ENCODE results near the gene PLOD1. TPM values are rescaled to one million over a fixed set of nuclear protein-coding genes. Genes with fewer than 3 reads are reported as not detected.
A peak's percentile ranks its signal among the peaks of the same experiment; 100 is the strongest.

PLOD1 gene
- total and polyA plus RNA-seq, 2 donors (not counting 1 experiment from before 2014, with no cell fraction given) = 10.4 to 13.4 TPM

DNA sequence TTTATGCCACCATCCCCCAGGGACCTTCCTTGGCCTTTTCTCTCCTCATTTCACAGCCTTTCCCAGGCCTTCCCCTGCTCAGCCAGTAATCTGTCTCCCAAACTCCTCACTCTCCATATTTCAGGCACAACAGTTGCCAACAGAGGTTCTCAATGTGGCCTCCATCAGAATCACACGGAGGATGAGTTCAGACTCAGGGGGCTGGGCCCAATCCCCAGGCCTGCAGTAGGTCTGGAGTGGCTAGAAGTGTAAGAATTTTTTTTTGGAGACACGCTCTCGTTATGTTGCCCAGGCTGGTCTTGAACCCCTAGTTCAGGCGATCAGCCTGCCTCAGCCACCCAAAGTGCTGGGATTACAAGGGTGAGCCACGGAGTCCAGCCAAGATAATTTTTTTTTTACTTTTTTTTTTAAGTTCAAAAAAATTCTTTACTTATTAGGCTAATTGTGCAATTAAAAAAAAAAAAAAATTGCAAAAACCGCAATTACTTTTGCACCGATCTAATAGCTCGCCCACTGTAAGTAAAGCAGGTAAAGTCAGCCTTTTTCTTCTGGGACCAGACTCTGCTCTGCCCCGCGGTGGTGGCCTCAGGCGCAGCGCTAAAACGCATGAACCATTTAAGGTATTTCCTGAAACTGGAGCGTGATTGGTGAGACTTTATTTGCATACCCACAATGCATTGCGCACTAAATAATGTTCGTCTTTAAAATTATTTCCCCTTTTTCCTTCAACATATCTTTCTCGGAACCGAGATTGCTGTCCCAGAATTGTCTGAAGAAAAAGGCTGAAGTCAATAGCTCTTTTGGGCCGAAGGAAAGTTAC is 27.0 kb upstream of the PLOD1 start:
- Histone ChIP-seq H3K4me2 (replicated peaks; ENCODE audit: low read depth, low read length, poor library complexity, severe bottlenecking) (peak overlapping the region; percentile 84), H3K27me3 (replicated peaks in 1 of 4; ENCODE audit: control extremely low read depth in 1 of 4, control insufficient read depth in 3 of 4, insufficient read depth in 4 of 4, low read length in 3 of 4) (no peaks in the 10 kb centered on the region), H2AFZ (ENCODE audit: insufficient read depth, low read depth, low read length, poor library complexity, severe bottlenecking) (peak overlapping the region; percentile 57), H3K36me3 (replicated peaks in 1 of 2; ENCODE audit: control extremely low read depth in 1 of 2, control insufficient read depth in 1 of 2, extremely low read depth in 1 of 2, insufficient read depth in 2 of 2, low read length in 1 of 2) (no peaks in the 10 kb centered on the region), H4K20me1 (ENCODE audit: control insufficient read depth, insufficient read depth, low read length, poor library complexity, severe bottlenecking) (no peaks in the 10 kb centered on the region), H3K4me1 (ENCODE audit: control insufficient read depth in 2 of 2, insufficient read depth in 2 of 2, low read length in 2 of 2) (peaks cover 3 to 11% of the 10 kb centered on the region in 2 donors), H3K4me3 (ENCODE audit: control extremely low read depth in 1 of 5, extremely low read depth in 1 of 5, insufficient read depth in 1 of 5, low read depth in 2 of 5, low read length in 4 of 5) (peak overlapping the region; percentile 77 to 85 (median 83)), H3K9me3 (ENCODE audit: control extremely low read depth in 1 of 3, control insufficient read depth in 2 of 3, insufficient read depth in 1 of 3, low read length in 2 of 3) (no peaks in the 10 kb centered on the region), H3K27ac (ENCODE audit: low read length in 2 of 2) (peak overlapping the region; percentile 99 to 100), H3K9ac (ENCODE audit: low read length) (peak overlapping the region; percentile 98), H3K79me2 (ENCODE audit: control insufficient read depth, insufficient read depth, low read length) (peaks cover 3% of the 10 kb centered on the region)
- peak overlapping the region; percentile 95 for H3K4me3 Mint-ChIP-seq
- intact Hi-C loops (cut with micrococcal nuclease) = loop anchor here (1.0 to 10.0 kb wide), 7 partner anchors 19 to 895 kb away; partner anchors contain the start of genes FBXO2, FBXO44, KIAA2013 and PLOD1
- H3K9me3 Mint-ChIP-seq (ENCODE audit: insufficient read depth) = no peaks in the 10 kb centered on the region
- H3K4me1 Mint-ChIP-seq = peaks cover 28% of the 10 kb centered on the region
- H3K27ac Mint-ChIP-seq = peak overlapping the region; percentile 99
- peak; percentile 95 for DNase-seq
- 35% methylated on average over 5 of the region's 19 CpGs for WGBS (ENCODE audit: insufficient coverage)
- POLR2A ChIA-PET = interaction anchor here (0.6 to 4.2 kb wide), 27 partner anchors 12 to 645 kb away, joined by 3 to 54 read pairs (median 4); partner anchors contain the start of genes AGTRAP, CLCN6, KIAA2013 and MAD2L2
- no peaks in the 10 kb centered on the region for H3K27me3 Mint-ChIP-seq
- CTCF ChIA-PET = interaction anchor here (0.7 to 2.5 kb wide), 10 partner anchors 62 to 307 kb away, joined by 3 to 14 read pairs (median 4); partner anchors contain the start of gene MFN2
- TF ChIP-seq EZH2 (IDR thresholded peaks at IDR 0.05; ENCODE audit: borderline replicate concordance, insufficient read depth, low read depth, low read length, poor library complexity, severe bottlenecking) = no peak
- TF ChIP-seq, protein P1, sequence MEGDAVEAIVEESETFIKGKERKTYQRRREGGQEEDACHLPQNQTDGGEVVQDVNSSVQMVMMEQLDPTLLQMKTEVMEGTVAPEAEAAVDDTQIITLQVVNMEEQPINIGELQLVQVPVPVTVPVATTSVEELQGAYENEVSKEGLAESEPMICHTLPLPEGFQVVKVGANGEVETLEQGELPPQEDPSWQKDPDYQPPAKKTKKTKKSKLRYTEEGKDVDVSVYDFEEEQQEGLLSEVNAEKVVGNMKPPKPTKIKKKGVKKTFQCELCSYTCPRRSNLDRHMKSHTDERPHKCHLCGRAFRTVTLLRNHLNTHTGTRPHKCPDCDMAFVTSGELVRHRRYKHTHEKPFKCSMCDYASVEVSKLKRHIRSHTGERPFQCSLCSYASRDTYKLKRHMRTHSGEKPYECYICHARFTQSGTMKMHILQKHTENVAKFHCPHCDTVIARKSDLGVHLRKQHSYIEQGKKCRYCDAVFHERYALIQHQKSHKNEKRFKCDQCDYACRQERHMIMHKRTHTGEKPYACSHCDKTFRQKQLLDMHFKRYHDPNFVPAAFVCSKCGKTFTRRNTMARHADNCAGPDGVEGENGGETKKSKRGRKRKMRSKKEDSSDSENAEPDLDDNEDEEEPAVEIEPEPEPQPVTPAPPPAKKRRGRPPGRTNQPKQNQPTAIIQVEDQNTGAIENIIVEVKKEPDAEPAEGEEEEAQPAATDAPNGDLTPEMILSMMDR (IDR thresholded peaks at IDR 0.05) = peak; percentile 80
- ATAC-seq (ENCODE audit: low read depth) = peak; percentile 55

All from B cell (primary cell).